ENCODE results near the gene DSCAML1.

GRCh38 chr11:117662671-117663269 lies 134.2 kb downstream of the DSCAML1 start:
- TF ChIP-seq, protein P1, sequence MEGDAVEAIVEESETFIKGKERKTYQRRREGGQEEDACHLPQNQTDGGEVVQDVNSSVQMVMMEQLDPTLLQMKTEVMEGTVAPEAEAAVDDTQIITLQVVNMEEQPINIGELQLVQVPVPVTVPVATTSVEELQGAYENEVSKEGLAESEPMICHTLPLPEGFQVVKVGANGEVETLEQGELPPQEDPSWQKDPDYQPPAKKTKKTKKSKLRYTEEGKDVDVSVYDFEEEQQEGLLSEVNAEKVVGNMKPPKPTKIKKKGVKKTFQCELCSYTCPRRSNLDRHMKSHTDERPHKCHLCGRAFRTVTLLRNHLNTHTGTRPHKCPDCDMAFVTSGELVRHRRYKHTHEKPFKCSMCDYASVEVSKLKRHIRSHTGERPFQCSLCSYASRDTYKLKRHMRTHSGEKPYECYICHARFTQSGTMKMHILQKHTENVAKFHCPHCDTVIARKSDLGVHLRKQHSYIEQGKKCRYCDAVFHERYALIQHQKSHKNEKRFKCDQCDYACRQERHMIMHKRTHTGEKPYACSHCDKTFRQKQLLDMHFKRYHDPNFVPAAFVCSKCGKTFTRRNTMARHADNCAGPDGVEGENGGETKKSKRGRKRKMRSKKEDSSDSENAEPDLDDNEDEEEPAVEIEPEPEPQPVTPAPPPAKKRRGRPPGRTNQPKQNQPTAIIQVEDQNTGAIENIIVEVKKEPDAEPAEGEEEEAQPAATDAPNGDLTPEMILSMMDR (IDR thresholded peaks at IDR 0.05) = no peak
- TF ChIP-seq POLR2A (IDR thresholded peaks at IDR 0.05) (no peak), POLR2AphosphoS5 (IDR thresholded peaks at IDR 0.05) (no peak), EP300 (IDR thresholded peaks at IDR 0.05) (no peak)

Data from upper lobe of left lung (tissue), 4 donors.